GM18867 (cell line): ENCODE measurements around the gene RFK.

Experiments used
- ATAC-seq: cut with Tn5 transposase; IDR thresholded peaks from one replicate; pipeline ENCODE4 v1.9.1; 2021; ENCODE audit warnings: mild to moderate bottlenecking, moderate library complexity; ENCODE audit not compliant: unreplicated experiment

The RFK gene

DNA sequence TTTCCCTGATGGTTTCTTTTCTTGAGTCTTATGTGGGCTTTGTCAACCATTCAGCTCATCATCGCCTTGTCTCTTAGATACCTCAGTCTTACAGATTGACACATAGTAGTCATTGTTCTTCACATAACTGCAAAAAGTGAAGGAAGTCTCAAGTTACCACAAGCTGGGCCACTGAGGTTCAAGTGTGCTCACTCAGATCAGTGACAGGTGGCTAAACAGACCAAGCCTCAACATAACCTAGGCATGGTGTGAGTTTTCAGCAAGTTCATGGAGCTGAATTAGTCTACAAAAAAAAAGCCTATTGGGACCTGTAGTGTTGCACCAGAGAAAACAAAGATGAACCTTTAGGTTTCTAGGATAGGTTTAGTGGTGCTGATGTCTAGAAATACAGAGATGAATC lies 58.2 kb downstream of the RFK start:
- no peak for ATAC-seq
